ENCODE results near the gene PXYLP1.
A peak's percentile ranks its signal among the peaks of the same experiment; 100 is the strongest.

The PXYLP1 gene

GRCh38 chr3:141229132-141229531 lies 2.5 kb upstream of the PXYLP1 start:
- no peak for DNase-seq (ENCODE audit: low read depth)

DNA sequence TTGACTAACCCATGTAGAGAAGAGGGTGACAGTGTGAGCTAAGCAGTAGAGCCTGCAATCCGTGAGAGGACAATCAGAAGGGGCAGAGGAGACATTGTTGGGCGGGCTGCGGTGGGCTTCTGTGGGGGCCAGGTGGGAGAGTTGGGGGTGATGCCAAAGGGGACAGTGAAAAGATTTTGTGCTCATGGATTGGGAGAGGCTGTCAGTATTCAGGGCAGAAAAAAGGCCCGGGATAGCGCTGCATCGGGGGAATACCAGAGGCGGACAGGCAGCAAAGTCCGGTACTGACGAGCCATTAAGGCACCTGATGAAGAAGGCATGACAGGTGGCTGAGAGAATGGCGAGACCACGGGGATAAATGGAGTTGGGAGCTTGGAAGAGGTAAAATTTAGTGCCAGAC lies 1.3 kb upstream of the PXYLP1 start:
- DNase-seq (ENCODE audit: low read depth), result no peak

- DNase-seq (ENCODE audit: low read depth), result peak; percentile 19
These were observed 563 bp downstream of the PXYLP1 start for GRCh38 chr3:141231952-141232823.

DNA sequence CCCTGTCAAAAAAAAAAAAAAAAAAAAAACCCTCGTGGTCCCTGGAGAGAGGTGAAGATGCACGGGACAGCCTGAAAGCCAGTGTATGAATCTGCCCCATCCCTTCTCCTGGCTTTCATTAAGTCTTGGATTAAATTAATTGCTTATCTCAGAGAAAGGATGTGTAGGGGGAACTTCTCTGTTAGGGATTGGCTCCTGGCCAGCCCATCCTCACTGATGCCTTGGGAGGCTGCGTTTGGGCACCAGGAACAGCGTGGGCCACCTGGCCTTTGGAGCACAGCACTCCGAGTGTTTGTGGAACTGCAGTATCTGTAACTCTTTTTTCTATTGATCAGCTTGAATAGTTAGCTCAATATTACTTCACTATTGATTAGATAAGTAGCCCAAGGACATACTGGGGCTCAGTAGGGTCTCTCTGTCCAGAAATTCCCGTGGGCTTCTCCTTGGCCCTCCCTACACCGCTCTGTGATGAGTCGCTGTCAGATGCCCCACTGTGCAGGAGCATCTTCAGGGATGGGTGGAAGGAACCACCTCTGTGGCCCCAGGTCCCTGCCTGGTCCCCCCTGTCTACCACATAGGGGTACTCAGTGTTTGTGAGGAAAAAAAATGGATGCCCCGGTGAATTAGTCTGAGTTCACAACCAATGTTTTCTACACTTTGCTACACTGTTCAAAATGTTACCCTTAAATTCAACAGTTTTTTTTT lies 2.0 kb downstream of the PXYLP1 start:
- no peak for DNase-seq (ENCODE audit: low read depth)

DNA sequence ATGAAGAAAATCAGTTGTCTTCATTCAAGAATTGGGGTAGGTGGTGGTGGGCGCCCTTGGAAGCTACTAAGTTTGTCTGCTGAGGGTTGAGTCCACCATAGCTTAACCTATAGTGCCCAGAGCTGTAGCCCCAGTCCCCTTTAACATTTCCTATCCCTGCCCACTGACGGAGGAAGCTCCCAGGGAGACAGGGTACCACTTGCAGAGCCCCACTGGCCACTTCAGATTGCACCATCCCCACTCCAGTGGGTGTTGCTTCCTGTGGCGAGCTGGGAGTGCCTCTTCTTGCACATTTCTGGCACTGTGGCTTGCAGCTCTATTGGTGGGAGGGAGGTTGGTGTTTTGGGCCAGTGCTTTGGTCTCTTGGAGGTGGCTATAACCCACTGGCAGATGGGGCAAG lies 2.7 kb downstream of the PXYLP1 start:
- DNase-seq (ENCODE audit: low read depth), result no peak

DNA sequence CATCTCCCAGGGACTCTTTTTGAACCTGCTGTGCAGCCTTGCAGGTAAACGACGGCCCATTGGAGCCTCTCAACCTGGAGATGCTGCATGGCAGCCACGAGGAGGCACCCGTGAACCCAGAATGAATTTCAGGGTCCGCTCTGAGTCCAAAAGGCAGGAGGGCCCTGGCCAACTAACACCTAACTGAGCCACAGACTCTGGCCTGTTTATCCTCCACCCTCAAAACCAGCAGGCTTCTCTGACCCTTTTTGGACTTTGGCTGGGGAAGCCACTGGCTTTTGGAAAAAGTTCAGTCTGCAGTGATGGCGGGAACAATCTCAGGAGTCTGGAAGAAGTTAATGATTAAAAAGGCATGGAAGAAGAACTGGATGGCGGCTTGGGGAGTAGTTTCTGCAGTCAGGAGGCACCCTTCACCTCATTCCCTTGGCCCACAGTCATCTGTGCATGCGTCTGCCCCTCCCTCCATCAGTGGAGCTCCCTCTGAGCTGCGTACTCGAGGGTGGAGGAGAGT lies 4.1 kb downstream of the PXYLP1 start:
- DNase-seq (ENCODE audit: low read depth), result no peak

- no peak for DNase-seq (ENCODE audit: low read depth)
These were observed 4.7 kb downstream of the PXYLP1 start for GRCh38 chr3:141236361-141236760.

DNA sequence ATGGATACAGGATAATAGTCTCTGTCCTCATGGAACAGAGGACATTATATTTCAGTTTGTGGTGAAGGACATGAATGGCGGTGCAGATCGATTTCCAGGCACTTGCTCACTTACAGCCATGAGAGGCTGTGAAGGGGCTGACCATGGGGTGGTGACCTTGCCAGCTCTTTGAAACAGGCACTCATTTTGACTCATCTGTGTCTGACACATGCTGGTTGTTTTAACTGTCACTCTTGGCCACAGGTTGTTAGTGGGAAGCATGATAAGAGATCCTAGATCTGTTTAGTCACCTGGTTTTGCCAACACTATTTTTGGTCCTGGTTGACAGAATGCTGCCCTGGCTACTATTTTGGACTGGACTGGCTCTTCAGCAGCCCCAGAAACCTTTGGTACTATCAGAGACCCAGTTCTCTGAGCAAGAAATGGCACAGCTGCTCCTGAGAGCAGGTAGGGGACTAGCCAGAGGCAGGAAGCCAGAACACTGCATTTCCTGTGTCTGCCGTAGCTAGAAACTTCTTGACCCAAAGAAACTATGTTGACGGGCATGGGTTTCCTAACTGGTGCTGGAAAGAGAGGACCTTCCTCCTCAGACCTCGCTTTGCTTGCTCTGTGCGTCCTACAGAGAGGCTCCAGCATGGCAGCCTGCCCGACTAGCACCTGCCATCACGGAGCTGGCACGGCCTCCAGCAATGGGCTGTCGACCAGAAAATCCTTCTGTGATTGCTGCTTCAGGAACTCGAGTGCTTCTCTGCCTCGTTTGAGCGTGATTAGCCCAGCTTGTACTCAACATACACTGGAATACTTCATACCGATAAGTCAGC lies 6.3 kb downstream of the PXYLP1 start:
- DNase-seq (ENCODE audit: low read depth), result no peak

GRCh38 chr3:141239511-141240281 lies 8.1 kb downstream of the PXYLP1 start:
- no peak for DNase-seq (ENCODE audit: low read depth)

DNA sequence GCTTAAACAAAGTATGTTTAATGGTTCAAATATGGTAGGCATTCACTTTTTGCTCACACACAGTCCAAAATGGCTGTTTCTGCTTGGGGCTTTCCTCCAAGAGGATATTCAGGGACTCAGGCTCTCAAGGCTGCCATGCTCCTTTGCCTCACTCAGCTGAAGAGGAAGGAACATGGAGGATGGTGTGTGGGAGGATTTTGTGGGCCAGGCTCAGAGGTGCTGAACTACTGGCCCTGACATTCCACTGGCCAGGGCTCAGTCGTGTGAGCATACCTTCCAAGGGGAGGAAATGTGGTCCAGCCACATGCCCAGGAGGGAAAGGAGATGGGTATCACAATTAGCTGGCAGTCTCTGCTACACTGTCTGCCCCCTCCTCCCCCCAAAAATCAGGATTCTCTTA lies 8.7 kb downstream of the PXYLP1 start:
- DNase-seq (ENCODE audit: low read depth), result no peak

DNA sequence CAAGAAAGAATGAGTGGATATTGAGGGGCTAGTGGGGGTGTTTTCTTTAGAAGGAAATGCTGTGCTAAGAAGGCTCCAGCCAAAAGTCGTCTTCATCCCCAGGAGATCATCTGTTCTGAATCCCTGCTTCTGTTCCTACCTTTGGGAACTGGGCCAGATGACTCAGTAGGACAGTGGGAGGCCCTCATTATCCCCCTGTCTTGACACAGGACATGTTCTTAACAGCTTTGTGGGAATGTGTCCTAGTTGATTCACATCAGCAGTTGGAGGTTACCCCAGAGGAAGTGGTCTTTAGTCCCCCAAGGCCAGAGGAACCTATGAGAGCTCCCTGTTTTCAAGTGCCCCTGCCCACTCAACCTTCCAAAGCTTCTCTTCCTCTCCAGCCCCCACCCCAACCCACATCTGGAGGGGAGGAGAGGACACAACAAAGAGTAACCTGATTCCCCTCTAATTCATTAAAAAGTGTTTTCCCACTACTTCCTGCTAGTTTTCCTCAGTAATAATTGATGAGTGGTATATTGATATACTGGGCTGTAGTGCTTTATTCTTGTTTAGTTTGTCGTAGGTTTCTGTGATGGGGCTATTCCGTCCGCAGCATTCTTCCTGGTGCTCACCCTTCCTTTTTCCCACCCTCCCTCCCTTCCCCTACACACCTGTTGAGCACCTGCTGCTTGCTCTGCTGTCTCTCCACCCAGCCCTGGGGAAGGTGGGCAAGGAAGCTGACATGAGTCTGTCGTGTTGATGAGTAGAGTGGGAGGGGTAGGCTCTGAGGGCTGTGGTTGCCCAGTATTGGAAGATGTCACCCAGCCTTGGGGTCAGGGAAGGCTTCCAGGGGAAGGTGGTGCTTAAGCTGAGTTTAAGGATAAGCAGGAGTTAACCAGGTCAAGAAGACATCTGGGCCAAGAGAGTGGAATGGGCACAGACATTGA lies 9.3 kb downstream of the PXYLP1 start:
- DNase-seq (ENCODE audit: low read depth), result peak; percentile 54

DNA sequence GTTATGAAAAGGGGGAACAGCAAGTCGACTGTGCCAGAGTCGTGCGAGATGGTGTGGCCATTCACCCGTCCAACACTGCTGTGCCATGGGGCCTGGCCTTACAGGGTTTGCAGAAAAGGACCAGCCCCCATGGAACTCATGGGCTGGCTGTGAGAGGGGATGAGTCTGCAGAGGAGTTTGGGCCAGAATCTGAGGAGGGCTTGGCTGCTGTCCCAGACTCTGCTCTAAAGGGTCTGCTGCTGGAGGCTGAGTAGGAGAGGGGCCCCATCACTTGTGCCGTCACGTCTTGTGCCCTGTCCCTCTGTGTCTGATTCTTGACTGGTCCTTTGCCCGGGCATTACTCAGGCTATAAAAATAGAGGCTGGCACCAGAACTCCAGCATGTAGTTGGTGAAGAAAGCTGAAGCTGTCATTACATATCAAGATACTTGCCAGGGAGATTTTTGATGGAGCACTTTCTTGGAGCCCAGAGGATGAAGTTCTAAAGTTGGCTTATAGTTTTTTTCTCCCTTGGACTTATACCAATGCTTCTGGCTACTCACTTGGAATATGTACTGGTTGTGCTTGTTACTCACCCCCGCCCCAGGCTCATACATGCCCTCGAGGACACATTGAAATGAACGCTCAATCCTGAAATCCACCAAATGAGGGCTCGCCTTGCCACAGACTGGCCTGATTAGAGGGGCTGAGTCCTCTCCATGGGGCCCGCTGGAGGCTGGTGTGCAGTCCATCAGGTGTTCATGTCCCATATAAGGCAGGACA lies 10.2 kb downstream of the PXYLP1 start:
- DNase-seq (ENCODE audit: low read depth), result no peak

GRCh38 chr3:141242377-141243092 lies 10.9 kb downstream of the PXYLP1 start:
- DNase-seq (ENCODE audit: low read depth), result no peak

GRCh38 chr3:141243271-141243707 lies 11.7 kb downstream of the PXYLP1 start:
- peak; percentile 29 for DNase-seq (ENCODE audit: low read depth)

DNA sequence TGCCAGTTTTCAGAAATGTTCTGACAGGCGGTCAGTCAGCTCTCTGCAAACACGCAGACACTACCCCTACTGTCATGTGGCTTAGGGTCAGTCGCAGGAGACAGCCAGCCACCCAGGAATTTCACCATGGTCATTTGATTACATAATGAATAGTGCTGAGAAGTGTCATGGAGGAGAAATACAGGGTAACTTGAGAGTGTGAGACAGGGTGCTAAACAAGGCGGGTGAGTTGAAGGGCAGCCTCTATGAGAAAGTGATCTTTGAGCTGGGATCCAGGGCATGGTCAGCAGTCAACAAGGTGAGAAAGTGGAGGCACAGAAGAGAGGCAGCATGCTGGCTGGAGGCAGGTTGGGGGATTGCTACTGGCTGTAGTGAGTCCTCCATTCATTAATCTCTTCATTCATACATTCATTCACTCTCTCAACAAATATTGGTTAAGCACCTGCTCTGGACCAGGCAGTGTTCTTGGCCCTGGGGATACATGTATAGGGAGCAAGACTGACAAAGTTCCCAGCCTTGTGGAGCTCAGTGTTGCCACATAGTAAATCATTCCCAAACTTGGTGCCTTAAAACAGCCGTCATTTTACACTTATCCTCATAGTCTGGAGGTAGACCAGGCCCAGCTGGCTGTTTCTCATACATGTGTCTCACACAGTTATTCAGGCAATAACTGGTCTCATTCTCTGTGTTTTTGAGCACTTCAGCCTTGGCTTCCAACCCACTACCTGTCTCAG lies 14.8 kb downstream of the PXYLP1 start:
- DNase-seq (ENCODE audit: low read depth), result no peak

GRCh38 chr3:141246958-141247301 lies 15.3 kb downstream of the PXYLP1 start:
- no peak for DNase-seq (ENCODE audit: low read depth)

- DNase-seq (ENCODE audit: low read depth), result no peak
These were observed 16.4 kb downstream of the PXYLP1 start for GRCh38 chr3:141248064-141248463.

GRCh38 chr3:141249041-141249440 lies 17.4 kb downstream of the PXYLP1 start:
- DNase-seq (ENCODE audit: low read depth), result no peak

All from ELR (cell line).